Measurements from ENCODE around the gene RICTOR. TPM values are rescaled to one million over a fixed set of nuclear protein-coding genes. Genes with fewer than 3 reads are reported as not detected.
A peak's percentile ranks its signal among the peaks of the same experiment; 100 is the strongest.

RICTOR gene
- total and polyA plus RNA-seq, 2 donors (not counting 3 experiments of a cell fraction or from before 2014, with no cell fraction given) = 9.2 to 38.0 TPM

GRCh38 chr5:39118638-39119037, 44.4 kb upstream of the RICTOR start:
- H3K9ac ChIP-seq (replicated peaks; ENCODE audit: extremely low read depth, insufficient read depth, low read length) = no peak overlapping the region
- peaks cover 42% of the 10 kb centered on the region for H3K4me1 ChIP-seq (ENCODE audit: control insufficient read depth, extremely low read depth, insufficient read depth, low read length)
- no peak overlapping the region for H3K27ac ChIP-seq (ENCODE audit: insufficient read depth, low read depth, low read length)
- DNase-seq (ENCODE audit: low read depth, low spot score) = no peak
- H3K9me3 ChIP-seq (replicated peaks; ENCODE audit: control insufficient read depth, insufficient read depth, low read length) = no peaks in the 10 kb centered on the region
- H3K27me3 ChIP-seq (ENCODE audit: control insufficient read depth in 2 of 2, insufficient read depth in 2 of 2, low read length in 2 of 2) = no peaks in the 10 kb centered on the region
- TF ChIP-seq FOS (IDR thresholded peaks at IDR 0.05; ENCODE audit: borderline replicate concordance, insufficient read depth, low read length) (no peak), POLR2A (IDR thresholded peaks at IDR 0.05; ENCODE audit: low read depth, low read length) (no peak), EZH2 (IDR thresholded peaks at IDR 0.05; ENCODE audit: borderline replicate concordance, low read depth, low read length, severe bottlenecking) (no peak), GATA2 (IDR thresholded peaks at IDR 0.05; ENCODE audit: insufficient read depth, insufficient read length, low read depth, low read length) (no peak), MYC (IDR thresholded peaks at IDR 0.05; ENCODE audit: low read depth, low read length) (no peak), JUN (IDR thresholded peaks at IDR 0.05; ENCODE audit: borderline replicate concordance, insufficient read depth, insufficient read length, low read depth) (no peak), POLR2AphosphoS5 (IDR thresholded peaks at IDR 0.05; ENCODE audit: insufficient read depth, low read depth, low read length) (no peak), MAX (IDR thresholded peaks at IDR 0.05; ENCODE audit: insufficient read depth, insufficient read length) (no peak)
- intact Hi-C loops (cut with micrococcal nuclease) (no loop called here), dilution Hi-C loops (cut with MboI; ENCODE audit: extremely low pct_ligation_motif_present, low sequenced_read_pairs) (no loop called here)
- no peaks in the 10 kb centered on the region for H3K9me1 ChIP-seq (replicated peaks; ENCODE audit: control insufficient read depth, extremely low read depth, insufficient read depth, low read length)
- POLR2A ChIA-PET = no interaction called here
- no peaks in the 10 kb centered on the region for H4K20me1 ChIP-seq (replicated peaks; ENCODE audit: control insufficient read depth, extremely low read depth, insufficient read depth, low read length)
- no TSS peak for BruUV-seq (replicated peaks)
- no peak for FAIRE-seq
- H2AFZ ChIP-seq (ENCODE audit: low read depth, low read length) = no peak overlapping the region
- CTCF ChIA-PET = interaction anchor here (1.0 to 3.4 kb wide), 4 partner anchors 10 to 38 kb away, joined by 3 to 16 read pairs (median 8); no protein-coding TSS in a partner anchor
- no peaks in the 10 kb centered on the region for H3K36me3 ChIP-seq (ENCODE audit: control insufficient read depth in 2 of 2, extremely low read depth in 1 of 2, insufficient read depth in 2 of 2, low read length in 2 of 2)
- H3K79me2 ChIP-seq (ENCODE audit: control insufficient read depth, insufficient read depth, low read length) = no peaks in the 10 kb centered on the region
- H3K4me2 ChIP-seq (ENCODE audit: insufficient read depth, low read length) = peak overlapping the region; percentile 44
- H3K4me3 ChIP-seq (replicated peaks in 1 of 3; ENCODE audit: insufficient read depth in 1 of 3, low read depth in 1 of 3, low read length in 3 of 3) = no peak overlapping the region

GRCh38 chr5:39117401-39117800, 43.2 kb upstream of the RICTOR start:
- CTCF ChIA-PET = interaction anchor here (1.2 to 3.3 kb wide), 6 partner anchors 12 to 44 kb away, joined by 3 to 16 read pairs (median 4); no protein-coding TSS in a partner anchor
- Histone ChIP-seq H2AFZ (ENCODE audit: low read depth, low read length) (no peak overlapping the region), H3K36me3 (ENCODE audit: control insufficient read depth in 2 of 2, extremely low read depth in 1 of 2, insufficient read depth in 2 of 2, low read length in 2 of 2) (no peaks in the 10 kb centered on the region), H3K4me2 (ENCODE audit: insufficient read depth, low read length) (peak overlapping the region; percentile 85), H3K27me3 (ENCODE audit: control insufficient read depth in 2 of 2, insufficient read depth in 2 of 2, low read length in 2 of 2) (no peaks in the 10 kb centered on the region), H3K4me3 (replicated peaks in 1 of 3; ENCODE audit: insufficient read depth in 1 of 3, low read depth in 1 of 3, low read length in 3 of 3) (no peak overlapping the region), H3K27ac (ENCODE audit: insufficient read depth, low read depth, low read length) (peak overlapping the region; percentile 64), H3K9ac (replicated peaks; ENCODE audit: extremely low read depth, insufficient read depth, low read length) (peak overlapping the region; percentile 13), H4K20me1 (replicated peaks; ENCODE audit: control insufficient read depth, extremely low read depth, insufficient read depth, low read length) (no peaks in the 10 kb centered on the region), H3K9me1 (replicated peaks; ENCODE audit: control insufficient read depth, extremely low read depth, insufficient read depth, low read length) (no peaks in the 10 kb centered on the region), H3K9me3 (replicated peaks; ENCODE audit: control insufficient read depth, insufficient read depth, low read length) (no peaks in the 10 kb centered on the region), H3K79me2 (ENCODE audit: control insufficient read depth, insufficient read depth, low read length) (no peaks in the 10 kb centered on the region), H3K4me1 (ENCODE audit: control insufficient read depth, extremely low read depth, insufficient read depth, low read length) (peaks cover 54% of the 10 kb centered on the region)
- BruUV-seq (replicated peaks) = no TSS peak
- peak; percentile 89 for TF ChIP-seq JUN (IDR thresholded peaks at IDR 0.05; ENCODE audit: borderline replicate concordance, insufficient read depth, insufficient read length, low read depth)
- peak; percentile 56 for TF ChIP-seq POLR2AphosphoS5 (IDR thresholded peaks at IDR 0.05; ENCODE audit: insufficient read depth, low read depth, low read length)
- no peak for TF ChIP-seq POLR2A (IDR thresholded peaks at IDR 0.05; ENCODE audit: low read depth, low read length)
- TF ChIP-seq FOS (IDR thresholded peaks at IDR 0.05; ENCODE audit: borderline replicate concordance, insufficient read depth, low read length) = peak; percentile 93
- TF ChIP-seq MAX (IDR thresholded peaks at IDR 0.05; ENCODE audit: insufficient read depth, insufficient read length) = no peak
- TF ChIP-seq GATA2 (IDR thresholded peaks at IDR 0.05; ENCODE audit: insufficient read depth, insufficient read length, low read depth, low read length) = peak; percentile 99
- TF ChIP-seq MYC (IDR thresholded peaks at IDR 0.05; ENCODE audit: low read depth, low read length) = no peak
- TF ChIP-seq EZH2 (IDR thresholded peaks at IDR 0.05; ENCODE audit: borderline replicate concordance, low read depth, low read length, severe bottlenecking) = no peak
- DNase-seq (ENCODE audit: low read depth, low spot score) = peak; percentile 97
- dilution Hi-C loops (cut with MboI; ENCODE audit: extremely low pct_ligation_motif_present, low sequenced_read_pairs) = no loop called here
- peak; percentile 87 for FAIRE-seq
- POLR2A ChIA-PET = interaction anchor here (0.7 to 1.2 kb wide), 3 partner anchors 31 to 402 kb away, joined by 3 to 9 read pairs (median 3); partner anchors contain the start of gene DAB2
- intact Hi-C loops (cut with micrococcal nuclease) = loop anchor here (1.0 to 2.0 kb wide), 4 partner anchors 22 to 43 kb away; partner anchors contain the start of gene RICTOR
